B cell (primary cell): Measurements from ENCODE around the gene SLC2A2. TPM values are rescaled to one million over a fixed set of nuclear protein-coding genes. Genes with fewer than 3 reads are reported as not detected.

Experiments used
- ATAC-seq: fragments of 200-7000 bp; cut with Tn5 transposase; one replicate; pipeline ENCODE4 v1.10.0; 2021; ENCODE audit warnings: low read depth, mild to moderate bottlenecking, moderate number of reproducible peaks, moderate library complexity
- CTCF ChIA-PET: fragments of 350-600 bp; sonication (Branson Sonifier 250); formaldehyde crosslinking; loops from one replicate; lab custom pipeline; 2021; ENCODE audit warnings: antibody characterized with exemption, inconsistent platforms; lab: Charles Lee
- POLR2A ChIA-PET: fragments of 350-600 bp; sonication (Branson Sonifier 250); formaldehyde crosslinking; loops from one replicate; lab custom pipeline; 2021; ENCODE audit warnings: antibody characterized with exemption; lab: Charles Lee
- DNase-seq: peaks from one replicate; pipeline ENCODE4 v3.0.0; 2013
- H2AFZ ChIP-seq: 2 replicates; pipeline ENCODE4 v1.6.1; 2012; ENCODE audit warnings: mild to moderate bottlenecking, low read depth, low read length; ENCODE audit not compliant: insufficient read depth, poor library complexity, severe bottlenecking
- H3K27ac ChIP-seq, 2 donors: 1 replicate in 1 of 2; 2 replicates in 1 of 2; pipeline ENCODE4 v1.5.1; 2012 to 2013; ENCODE audit warnings: low read length in 2 of 2, mild to moderate bottlenecking in 2 of 2, moderate library complexity in 1 of 2
- H3K27me3 ChIP-seq, 4 experiments: fragments of 200-600 bp in 1 of 4; sonication (generic) in 1 of 4; replicated peaks in 1 of 4; 1 replicate in 2 of 4; 2 replicates in 2 of 4; pipeline versions ENCODE4 v1.6.1 to v1.7.0; 2013 to 2016; ENCODE audit warnings: low read length in 3 of 4, mild to moderate bottlenecking in 2 of 4, mixed read lengths in 1 of 4, moderate library complexity in 1 of 4; ENCODE audit not compliant: insufficient read depth in 4 of 4, control insufficient read depth in 3 of 4; ENCODE audit errors: control extremely low read depth in 1 of 4
- H3K36me3 ChIP-seq, 2 experiments: replicated peaks in 1 of 2; 1 replicate in 1 of 2; 2 replicates in 1 of 2; pipeline versions ENCODE4 v1.6.1 to v1.7.1; 2013; ENCODE audit warnings: low read length in 1 of 2; ENCODE audit not compliant: insufficient read depth in 2 of 2, control insufficient read depth in 1 of 2; ENCODE audit errors: control extremely low read depth in 1 of 2, extremely low read depth in 1 of 2
- H3K4me1 ChIP-seq, 2 donors: fragments of 200-600 bp in 1 of 2; sonication (generic) in 1 of 2; 1 replicate in 1 of 2; 2 replicates in 1 of 2; pipeline versions ENCODE4 v1.5.1 to v1.6.1; 2013 to 2017; ENCODE audit warnings: low read length in 2 of 2; ENCODE audit not compliant: control insufficient read depth in 2 of 2, insufficient read depth in 2 of 2
- H3K4me2 ChIP-seq: replicated peaks from 2 replicates; pipeline ENCODE3; 2012; ENCODE audit warnings: mild to moderate bottlenecking, low read depth, low read length; ENCODE audit not compliant: poor library complexity, severe bottlenecking
- H3K4me3 ChIP-seq, 5 experiments: fragments of 200-600 bp in 1 of 5; sonication (generic) in 1 of 5; 1 replicate in 3 of 5; 2 replicates in 2 of 5; pipeline versions ENCODE4 v1.5.1 to v1.7.0; 2011 to 2016; ENCODE audit warnings: low read length in 4 of 5, mild to moderate bottlenecking in 4 of 5, low read depth in 2 of 5, control low read depth in 1 of 5, moderate library complexity in 1 of 5; ENCODE audit not compliant: insufficient read depth in 1 of 5; ENCODE audit errors: control extremely low read depth in 1 of 5, extremely low read depth in 1 of 5
- H3K79me2 ChIP-seq: fragments of 200-600 bp; sonication (generic); one replicate; pipeline ENCODE4 v1.6.0; 2016; ENCODE audit warnings: low read length; ENCODE audit not compliant: control insufficient read depth, insufficient read depth
- H3K9ac ChIP-seq: fragments of 200-600 bp; sonication (generic); 2 replicates; pipeline ENCODE4 v1.6.1; 2017; ENCODE audit warnings: mild to moderate bottlenecking, low read length, moderate library complexity
- H3K9me3 ChIP-seq, 3 donors: one replicate each; pipeline versions ENCODE4 v1.6.1 to v1.7.1; 2013; ENCODE audit warnings: low read length in 2 of 3; ENCODE audit not compliant: control insufficient read depth in 2 of 3, insufficient read depth in 1 of 3; ENCODE audit errors: control extremely low read depth in 1 of 3
- H4K20me1 ChIP-seq: 2 replicates; pipeline ENCODE4 v1.6.0; 2012; ENCODE audit warnings: mild to moderate bottlenecking, low read length; ENCODE audit not compliant: insufficient read depth, control insufficient read depth, poor library complexity, severe bottlenecking
- H3K27ac Mint-ChIP-seq: one replicate; pipeline ENCODE4 v1.8.0; 2021; ENCODE audit warnings: mixed read lengths
- H3K27me3 Mint-ChIP-seq: one replicate; pipeline ENCODE4 v1.8.0; 2021; ENCODE audit warnings: mixed read lengths
- H3K4me1 Mint-ChIP-seq: one replicate; pipeline ENCODE4 v1.8.0; 2021; ENCODE audit warnings: mixed read lengths
- H3K4me3 Mint-ChIP-seq: one replicate; pipeline ENCODE4 v1.8.0; 2021; ENCODE audit warnings: mixed read lengths
- H3K9me3 Mint-ChIP-seq: one replicate; pipeline ENCODE4 v1.8.0; 2022; ENCODE audit warnings: mixed read lengths; ENCODE audit not compliant: insufficient read depth
- CTCF ChIP-seq: fragments of 200-600 bp; IDR thresholded peaks from one replicate; pipeline ENCODE4 v1.8.0; 2022; ENCODE audit warnings: antibody characterized with exemption, mild to moderate bottlenecking
- EZH2 ChIP-seq: IDR thresholded peaks from 2 replicates; pipeline ENCODE4 v1.6.1; 2012; ENCODE audit warnings: borderline replicate concordance, low read depth, mild to moderate bottlenecking, moderate library complexity, low read length; ENCODE audit not compliant: insufficient read depth, poor library complexity, severe bottlenecking
- WGBS: methylation state at CpG from one replicate; pipeline ENCODE4 v1.1.5; 2013; ENCODE audit warnings: missing lambda C conversion rate; ENCODE audit not compliant: insufficient coverage; 5-methylcytosine and 5-hydroxymethylcytosine counted together
- intact Hi-C: fragments of 100-400 bp; cut with micrococcal nuclease; formaldehyde crosslinking; loops from one replicate; pipeline ENCODE4 v1.10.0; 2022
- polyA plus RNA-seq: library from polyadenylated mRNA; depleted of rRNA; stranded (reverse); fragments of >200 nt; gene quantifications from 2 replicates; pipeline ENCODE4 v1.2.3, GENCODE V29; 2012
- total RNA-seq, 2 donors: library from RNA; stranded (reverse); fragments of 120-200 nt in 1 of 2; gene quantifications; 1 replicate in 1 of 2; 2 replicates in 1 of 2; pipeline versions ENCODE4 v1.2.3 to v1.2.4, GENCODE V29; 2013 to 2022

SLC2A2 gene
- total and polyA plus RNA-seq, 2 donors (not counting 1 experiment from before 2014, with no cell fraction given), result not detected

- ATAC-seq (no peak), DNase-seq (no peak)
- H3K9ac ChIP-seq, result no peak overlapping the region
- no peak overlapping the region for H3K27ac Mint-ChIP-seq
- H2AFZ ChIP-seq, result no peak overlapping the region
- H3K4me2 ChIP-seq, result no peak overlapping the region
- no peak overlapping the region for H3K4me3 Mint-ChIP-seq
- H3K4me1 Mint-ChIP-seq, result no peaks in the 10 kb centered on the region
- no peak overlapping the region for H3K27ac ChIP-seq
- no peaks in the 10 kb centered on the region for H3K9me3 ChIP-seq
- no peak overlapping the region for H3K4me3 ChIP-seq
- H3K27me3 ChIP-seq, result no peaks in the 10 kb centered on the region
- H3K4me1 ChIP-seq, result no peaks in the 10 kb centered on the region
- H3K9me3 Mint-ChIP-seq, result no peaks in the 10 kb centered on the region
- no peaks in the 10 kb centered on the region for H3K79me2 ChIP-seq
- no peaks in the 10 kb centered on the region for H4K20me1 ChIP-seq
- POLR2A ChIA-PET, result no interaction called here
- intact Hi-C loops, result no loop called here
- CTCF ChIA-PET, result interaction anchor here (0.7 kb wide), 1 partner anchor 1387 kb away, joined by 3 read pairs; no protein-coding TSS in a partner anchor
- H3K36me3 ChIP-seq, result no peaks in the 10 kb centered on the region
- TF ChIP-seq EZH2, result no peak
- no peak for TF ChIP-seq CTCF
- peaks cover 8% of the 10 kb centered on the region for H3K27me3 Mint-ChIP-seq
These were observed 28.4 kb upstream of the SLC2A2 start for GRCh38 chr3:171054921-171055320.

GRCh38 chr3:171054231-171054630 lies 27.7 kb upstream of the SLC2A2 start:
- Histone ChIP-seq H4K20me1 (no peaks in the 10 kb centered on the region), H3K79me2 (no peaks in the 10 kb centered on the region), H3K4me3 (no peak overlapping the region), H3K36me3 (no peaks in the 10 kb centered on the region), H2AFZ (no peak overlapping the region), H3K4me2 (no peak overlapping the region), H3K9me3 (no peaks in the 10 kb centered on the region), H3K4me1 (no peaks in the 10 kb centered on the region), H3K27me3 (no peaks in the 10 kb centered on the region), H3K9ac (no peak overlapping the region), H3K27ac (no peak overlapping the region)
- intact Hi-C loops, result no loop called here
- Mint-ChIP-seq H3K9me3 (no peaks in the 10 kb centered on the region), H3K4me1 (no peaks in the 10 kb centered on the region), H3K27ac (no peak overlapping the region), H3K4me3 (no peak overlapping the region), H3K27me3 (peaks cover 8% of the 10 kb centered on the region)
- no peak for TF ChIP-seq CTCF
- TF ChIP-seq EZH2, result no peak
- CTCF ChIA-PET, result no interaction called here
- ATAC-seq (no peak), DNase-seq (no peak)
- POLR2A ChIA-PET, result no interaction called here
- WGBS, result no CpG with 5 or more reads among the region's 1 CpG
